ENCODE data around the gene SPO11. TPM values are rescaled to one million over a fixed set of nuclear protein-coding genes. Genes with fewer than 3 reads are reported as not detected.

Gene SPO11
- total and polyA plus RNA-seq, 9 of the 15 experiments (the other 6 are each of a cell fraction or from before 2014, with no cell fraction given): not detected

GRCh38 chr20:57332105-57333089, 2.8 kb downstream of the SPO11 start (continued):
- TF ChIP-seq REST (IDR thresholded peaks at IDR 0.05; ENCODE audit: borderline replicate concordance) (peak; percentile 5; the same call in 1 of the 2 replicates), REST (CRISPR knock-in tag; IDR thresholded peaks at IDR 0.05; ENCODE audit: low read depth) (no peak), TAF9B (IDR thresholded peaks at IDR 0.05; ENCODE audit: partially characterized antibody) (no peak)
